Measurements from ENCODE around the gene LYAR. TPM values are rescaled to one million over a fixed set of nuclear protein-coding genes. Genes with fewer than 3 reads are reported as not detected.

The LYAR gene
- total RNA-seq, 1 donor from 2014 or later = 13.5 TPM

DNA sequence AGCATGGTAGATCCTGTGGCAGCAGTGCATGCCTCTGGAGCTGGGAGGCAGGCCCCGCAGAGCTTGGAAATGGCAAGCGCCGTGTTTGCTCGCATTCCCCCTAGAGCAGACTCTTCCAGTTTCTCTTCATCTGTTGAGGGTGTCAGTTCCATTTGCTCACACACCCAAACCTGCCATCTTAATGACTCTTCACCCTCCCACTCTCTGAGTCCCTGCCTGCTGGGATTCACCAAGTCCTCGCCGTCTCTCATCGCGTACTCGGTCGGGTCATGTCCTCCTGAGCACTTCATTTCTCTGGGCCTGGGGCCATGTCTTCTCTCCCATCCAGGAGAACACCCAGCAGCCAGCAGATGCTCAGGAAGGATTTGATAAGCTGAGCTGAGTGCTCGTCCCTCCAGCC, 17.0 kb upstream of the LYAR start:
- no peak for TF ChIP-seq EZH2 (IDR thresholded peaks at IDR 0.05; ENCODE audit: insufficient read depth, low read length)
- peaks cover 15% of the 10 kb centered on the region for H3K4me1 Mint-ChIP-seq (ENCODE audit: low read depth, unreplicated experiment)
- Histone ChIP-seq H2AFZ (ENCODE audit: low read depth, low read length) (no peak overlapping the region), H3K27me3 (ENCODE audit: insufficient read depth, low read length) (no peaks in the 10 kb centered on the region), H3K9me3 (ENCODE audit: insufficient read depth, low read depth, low read length) (no peaks in the 10 kb centered on the region), H3K27ac (ENCODE audit: low read depth, low read length) (no peak overlapping the region), H3K9ac (ENCODE audit: low read length) (no peak overlapping the region), H3K4me3 (ENCODE audit: insufficient read depth, low read depth, low read length) (no peak overlapping the region), H3K79me2 (ENCODE audit: insufficient read depth, low read length) (no peaks in the 10 kb centered on the region), H3K36me3 (ENCODE audit: insufficient read depth, low read length) (peaks cover 10% of the 10 kb centered on the region), H3K4me2 (ENCODE audit: low read length) (no peak overlapping the region), H4K20me1 (ENCODE audit: insufficient read depth, low read length) (peaks cover 4% of the 10 kb centered on the region), H3K4me1 (ENCODE audit: insufficient read depth, low read length) (peaks cover 12% of the 10 kb centered on the region)
- FAIRE-seq = no peak
- no peak for DNase-seq (ENCODE audit: low read depth)
- no peaks in the 10 kb centered on the region for H3K27me3 Mint-ChIP-seq (ENCODE audit: low read depth, unreplicated experiment)
- H3K27ac Mint-ChIP-seq (ENCODE audit: unreplicated experiment) = no peak overlapping the region
- no peak overlapping the region for H3K4me3 Mint-ChIP-seq (ENCODE audit: unreplicated experiment)
- peaks cover 6% of the 10 kb centered on the region for H3K36me3 Mint-ChIP-seq (ENCODE audit: low read depth, unreplicated experiment)
- no peaks in the 10 kb centered on the region for H3K9me3 Mint-ChIP-seq (ENCODE audit: unreplicated experiment)

DNA sequence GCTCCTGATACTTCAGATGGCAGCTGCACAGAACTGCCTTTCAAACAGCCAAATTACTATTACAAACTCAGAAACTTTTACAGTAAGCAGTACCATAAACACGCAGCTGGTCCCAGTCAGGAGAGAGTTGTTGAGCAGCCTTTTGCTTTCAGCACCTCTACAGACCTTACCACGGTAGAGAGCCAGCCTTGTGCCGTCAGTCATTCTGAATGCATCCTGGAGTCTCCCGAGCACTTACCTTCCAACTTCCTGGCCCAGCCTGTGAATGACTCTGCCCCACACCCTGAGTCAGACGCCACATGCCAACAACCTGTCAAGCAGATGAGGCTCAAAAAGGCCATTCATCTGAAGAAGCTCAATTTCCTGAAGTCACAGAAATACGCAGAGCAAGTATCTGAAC, 12.5 kb upstream of the LYAR start:
- Histone ChIP-seq H3K36me3 (ENCODE audit: insufficient read depth, low read length) (peaks cover 11% of the 10 kb centered on the region), H3K4me2 (ENCODE audit: low read length) (no peak overlapping the region), H3K9me3 (ENCODE audit: insufficient read depth, low read depth, low read length) (no peaks in the 10 kb centered on the region), H3K27me3 (ENCODE audit: insufficient read depth, low read length) (no peaks in the 10 kb centered on the region), H3K79me2 (ENCODE audit: insufficient read depth, low read length) (peaks cover 16% of the 10 kb centered on the region), H3K4me3 (ENCODE audit: insufficient read depth, low read depth, low read length) (no peak overlapping the region), H3K4me1 (ENCODE audit: insufficient read depth, low read length) (no peaks in the 10 kb centered on the region), H2AFZ (ENCODE audit: low read depth, low read length) (no peak overlapping the region), H3K27ac (ENCODE audit: low read depth, low read length) (no peak overlapping the region), H3K9ac (ENCODE audit: low read length) (no peak overlapping the region), H4K20me1 (ENCODE audit: insufficient read depth, low read length) (peaks cover 24% of the 10 kb centered on the region)
- no peak overlapping the region for H3K4me3 Mint-ChIP-seq (ENCODE audit: unreplicated experiment)
- no peak overlapping the region for H3K27ac Mint-ChIP-seq (ENCODE audit: unreplicated experiment)
- peaks cover 6% of the 10 kb centered on the region for H3K4me1 Mint-ChIP-seq (ENCODE audit: low read depth, unreplicated experiment)
- DNase-seq (ENCODE audit: low read depth) (no peak), FAIRE-seq (no peak)
- no peaks in the 10 kb centered on the region for H3K27me3 Mint-ChIP-seq (ENCODE audit: low read depth, unreplicated experiment)
- peaks cover 6% of the 10 kb centered on the region for H3K36me3 Mint-ChIP-seq (ENCODE audit: low read depth, unreplicated experiment)
- no peak for TF ChIP-seq EZH2 (IDR thresholded peaks at IDR 0.05; ENCODE audit: insufficient read depth, low read length)
- TF ChIP-seq, protein P1, sequence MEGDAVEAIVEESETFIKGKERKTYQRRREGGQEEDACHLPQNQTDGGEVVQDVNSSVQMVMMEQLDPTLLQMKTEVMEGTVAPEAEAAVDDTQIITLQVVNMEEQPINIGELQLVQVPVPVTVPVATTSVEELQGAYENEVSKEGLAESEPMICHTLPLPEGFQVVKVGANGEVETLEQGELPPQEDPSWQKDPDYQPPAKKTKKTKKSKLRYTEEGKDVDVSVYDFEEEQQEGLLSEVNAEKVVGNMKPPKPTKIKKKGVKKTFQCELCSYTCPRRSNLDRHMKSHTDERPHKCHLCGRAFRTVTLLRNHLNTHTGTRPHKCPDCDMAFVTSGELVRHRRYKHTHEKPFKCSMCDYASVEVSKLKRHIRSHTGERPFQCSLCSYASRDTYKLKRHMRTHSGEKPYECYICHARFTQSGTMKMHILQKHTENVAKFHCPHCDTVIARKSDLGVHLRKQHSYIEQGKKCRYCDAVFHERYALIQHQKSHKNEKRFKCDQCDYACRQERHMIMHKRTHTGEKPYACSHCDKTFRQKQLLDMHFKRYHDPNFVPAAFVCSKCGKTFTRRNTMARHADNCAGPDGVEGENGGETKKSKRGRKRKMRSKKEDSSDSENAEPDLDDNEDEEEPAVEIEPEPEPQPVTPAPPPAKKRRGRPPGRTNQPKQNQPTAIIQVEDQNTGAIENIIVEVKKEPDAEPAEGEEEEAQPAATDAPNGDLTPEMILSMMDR (IDR thresholded peaks at IDR 0.05; ENCODE audit: insufficient read depth, low read depth, low read length) = no peak
- no peaks in the 10 kb centered on the region for H3K9me3 Mint-ChIP-seq (ENCODE audit: unreplicated experiment)

DNA sequence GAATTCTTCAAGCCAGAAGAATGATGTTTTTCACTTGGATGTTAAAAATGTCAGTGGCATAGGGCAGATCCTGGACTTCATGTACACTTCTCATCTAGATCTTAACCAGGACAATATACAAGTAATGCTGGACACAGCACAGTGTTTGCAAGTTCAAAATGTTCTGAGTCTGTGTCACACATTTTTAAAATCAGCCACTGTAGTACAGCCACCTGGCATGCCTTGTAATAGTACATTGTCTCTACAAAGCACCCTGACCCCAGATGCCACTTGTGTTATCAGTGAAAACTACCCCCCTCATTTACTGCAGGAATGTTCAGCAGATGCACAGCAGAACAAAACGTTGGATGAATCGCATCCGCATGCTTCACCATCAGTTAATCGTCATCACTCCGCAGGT, 12.0 kb upstream of the LYAR start:
- FAIRE-seq (no peak), DNase-seq (ENCODE audit: low read depth) (no peak)
- TF ChIP-seq, protein P1 (IDR thresholded peaks at IDR 0.05; ENCODE audit: insufficient read depth, low read depth, low read length) = no peak
- no peak for TF ChIP-seq EZH2 (IDR thresholded peaks at IDR 0.05; ENCODE audit: insufficient read depth, low read length)
- no peaks in the 10 kb centered on the region for H3K9me3 Mint-ChIP-seq (ENCODE audit: unreplicated experiment)
- no peaks in the 10 kb centered on the region for H3K9me3 ChIP-seq (ENCODE audit: insufficient read depth, low read depth, low read length)
- H3K79me2 ChIP-seq (ENCODE audit: insufficient read depth, low read length) = peaks cover 20% of the 10 kb centered on the region
- H3K4me1 ChIP-seq (ENCODE audit: insufficient read depth, low read length) = no peaks in the 10 kb centered on the region
- no peak overlapping the region for H3K27ac ChIP-seq (ENCODE audit: low read depth, low read length)
- no peak overlapping the region for H2AFZ ChIP-seq (ENCODE audit: low read depth, low read length)
- H3K4me1 Mint-ChIP-seq (ENCODE audit: low read depth, unreplicated experiment) = peaks cover 6% of the 10 kb centered on the region
- no peak overlapping the region for H3K9ac ChIP-seq (ENCODE audit: low read length)
- no peak overlapping the region for H3K4me3 Mint-ChIP-seq (ENCODE audit: unreplicated experiment)
- peaks cover 25% of the 10 kb centered on the region for H4K20me1 ChIP-seq (ENCODE audit: insufficient read depth, low read length)
- no peaks in the 10 kb centered on the region for H3K27me3 ChIP-seq (ENCODE audit: insufficient read depth, low read length)
- H3K27ac Mint-ChIP-seq (ENCODE audit: unreplicated experiment) = no peak overlapping the region
- peaks cover 11% of the 10 kb centered on the region for H3K36me3 ChIP-seq (ENCODE audit: insufficient read depth, low read length)
- H3K27me3 Mint-ChIP-seq (ENCODE audit: low read depth, unreplicated experiment) = no peaks in the 10 kb centered on the region
- no peak overlapping the region for H3K4me2 ChIP-seq (ENCODE audit: low read length)
- H3K4me3 ChIP-seq (ENCODE audit: insufficient read depth, low read depth, low read length) = no peak overlapping the region
- peaks cover 5% of the 10 kb centered on the region for H3K36me3 Mint-ChIP-seq (ENCODE audit: low read depth, unreplicated experiment)

Data from astrocyte (in vitro differentiated cells and primary cell).